K562 (cell line): ENCODE results near the gene ASCC2. TPM values are rescaled to one million over a fixed set of nuclear protein-coding genes. Genes with fewer than 3 reads are reported as not detected.

ENCODE experiments used
- ARID1B ChIP-seq: fragments of 450-650 bp; IDR thresholded peaks from 2 replicates; pipeline ENCODE4 v1.6.1; 2016; ENCODE audit warnings: antibody characterized with exemption, mild to moderate bottlenecking, inconsistent platforms
- BDP1 ChIP-seq: IDR thresholded peaks from 3 replicates; pipeline ENCODE4 v1.6.1; 2011; ENCODE audit not compliant: insufficient read length, insufficient read depth
- CBFA2T3 ChIP-seq: fragments of 450-650 bp; IDR thresholded peaks from 2 replicates; pipeline ENCODE4 v1.6.1; 2017
- CREBBP ChIP-seq: IDR thresholded peaks from one replicate; pipeline ENCODE4 v1.6.1; 2012; ENCODE audit warnings: low read depth, mild to moderate bottlenecking, control low read depth, inconsistent platforms, low read length
- E2F5 ChIP-seq: sonication (generic); formaldehyde crosslinking; IDR thresholded peaks from 2 replicates; pipeline ENCODE4 v1.8.0; 2022; ENCODE audit warnings: mild to moderate bottlenecking, missing genetic modification reagents
- ETS2 ChIP-seq: IDR thresholded peaks from 2 replicates; pipeline ENCODE4 v1.6.1; 2016; ENCODE audit warnings: borderline replicate concordance, missing genetic modification characterization, mild to moderate bottlenecking, moderate library complexity, missing compliant biosample characterization; ENCODE audit not compliant: poor library complexity, severe bottlenecking
- NCOA2 ChIP-seq, 2 experiments: fragments of 450-650 bp; IDR thresholded peaks; 2 replicates each; pipeline ENCODE4 v1.6.1; 2018; ENCODE audit warnings: mild to moderate bottlenecking in 2 of 2, moderate library complexity in 1 of 2; ENCODE audit not compliant: partially characterized antibody in 2 of 2
- NFE2 ChIP-seq: IDR thresholded peaks from 2 replicates; pipeline ENCODE4 v1.6.1; 2014; ENCODE audit warnings: antibody characterized with exemption, low read depth
- SMARCA4 ChIP-seq: fragments of 450-650 bp; IDR thresholded peaks from 2 replicates; pipeline ENCODE4 v1.6.1; 2016
- SOX6 ChIP-seq: fragments of 450-650 bp; IDR thresholded peaks from 2 replicates; pipeline ENCODE4 v1.6.1; 2014; ENCODE audit warnings: mild to moderate bottlenecking
- SRSF1 ChIP-seq: fragments of 200-400 bp; formaldehyde crosslinking; IDR thresholded peaks from 2 replicates; pipeline ENCODE4 v1.6.1; 2017; ENCODE audit warnings: mild to moderate bottlenecking, low read depth, low read length, moderate library complexity
- STAT5A ChIP-seq: IDR thresholded peaks from 2 replicates; pipeline ENCODE4 v1.6.1; 2012; ENCODE audit warnings: low read length, inconsistent platforms, borderline replicate concordance
- TCF3 ChIP-seq: sonication (generic); formaldehyde crosslinking; IDR thresholded peaks from 2 replicates; pipeline ENCODE4 v1.4.0; 2020; ENCODE audit warnings: mild to moderate bottlenecking, missing genetic modification reagents
- TEAD1 ChIP-seq, 2 experiments: fragments of 450-650 bp in 1 of 2; sonication (generic) in 1 of 2; formaldehyde crosslinking; IDR thresholded peaks; 2 replicates each; pipeline versions ENCODE4 v1.4.0 to v1.8.0; 2020 to 2022; ENCODE audit warnings: mild to moderate bottlenecking in 2 of 2, missing genetic modification reagents in 1 of 2
- XRCC4 ChIP-seq: IDR thresholded peaks from one replicate; pipeline ENCODE4 v1.6.1; 2011; ENCODE audit not compliant: insufficient read depth, insufficient read length; ENCODE audit errors: extremely low read depth
- polyA plus RNA-seq, 8 experiments: library from polyadenylated mRNA; depleted of rRNA in 4 of 8; stranded (reverse) in 5 of 8; unstranded in 3 of 8; fragments of >200 nt; fragmentation: Nextera tagmentation in 2 of 8; fragmentation: Illumina TruSeq in 1 of 8; extraction: Ambion mirVana in 2 of 8; extraction: Trizol in 1 of 8; gene quantifications; 2 replicates each; pipeline versions ENCODE4 v1.2.1 to v1.2.3, GENCODE V29; 2011 to 2014; ENCODE audit warnings: inconsistent platforms in 1 of 8, missing spikeins in 1 of 8
- total RNA-seq, 7 experiments: library from RNA; depleted of rRNA in 6 of 7; stranded (reverse); fragments of >200 nt in 6 of 7; fragmentation: Illumina TruSeq in 2 of 7; extraction: Trizol in 2 of 7; gene quantifications; 2 replicates each; pipeline versions ENCODE4 v1.2.1 to v1.2.3, GENCODE V29; 2011 to 2021; ENCODE audit warnings: low replicate concordance in 1 of 7
- TF ChIP-seq, protein P1 (sequence below), 3 experiments: fragments of 200-800 bp in 1 of 3; fragments of 250-450 bp in 1 of 3; fragments of 450-650 bp in 1 of 3; sonication (Bioruptor Pico) in 1 of 3; sonication (Bioruptor generic) in 1 of 3; formaldehyde crosslinking in 1 of 3; IDR thresholded peaks; 2 replicates each; pipeline versions ENCODE4 v1.6.1 to v1.8.0; 2016 to 2022; ENCODE audit warnings: mild to moderate bottlenecking in 2 of 3, missing genetic modification characterization in 2 of 3, missing compliant biosample characterization in 1 of 3, moderate library complexity in 1 of 3
- TF ChIP-seq, protein P2 (sequence below): sonication (generic); formaldehyde crosslinking; IDR thresholded peaks from 2 replicates; pipeline ENCODE4 v1.8.1; 2023; ENCODE audit warnings: mild to moderate bottlenecking, missing genetic modification reagents
- TF ChIP-seq, protein P3 (sequence below): sonication (generic); formaldehyde crosslinking; IDR thresholded peaks from 2 replicates; pipeline ENCODE4 v1.8.0; 2023; ENCODE audit warnings: mild to moderate bottlenecking, missing genetic modification reagents
- TF ChIP-seq, protein P4 (sequence below): fragments of 250-450 bp; sonication (Bioruptor Pico); IDR thresholded peaks from 2 replicates; pipeline ENCODE4 v1.4.0; 2020; ENCODE audit warnings: borderline replicate concordance

The ASCC2 gene
- total and polyA plus RNA-seq, 9 of the 15 experiments (the other 6 are each of a cell fraction or from before 2014, with no cell fraction given): 4.0 to 46.7 (median 26.8) TPM

- TF ChIP-seq ETS2 (tag): no peak
- TF ChIP-seq NFE2: no peak
- no peak for TF ChIP-seq NCOA2 (IDR thresholded peaks at IDR 0.05; ENCODE audit: partially characterized antibody in 2 of 2)
- no peak for TF ChIP-seq SRSF1
- TF ChIP-seq, protein P1, sequence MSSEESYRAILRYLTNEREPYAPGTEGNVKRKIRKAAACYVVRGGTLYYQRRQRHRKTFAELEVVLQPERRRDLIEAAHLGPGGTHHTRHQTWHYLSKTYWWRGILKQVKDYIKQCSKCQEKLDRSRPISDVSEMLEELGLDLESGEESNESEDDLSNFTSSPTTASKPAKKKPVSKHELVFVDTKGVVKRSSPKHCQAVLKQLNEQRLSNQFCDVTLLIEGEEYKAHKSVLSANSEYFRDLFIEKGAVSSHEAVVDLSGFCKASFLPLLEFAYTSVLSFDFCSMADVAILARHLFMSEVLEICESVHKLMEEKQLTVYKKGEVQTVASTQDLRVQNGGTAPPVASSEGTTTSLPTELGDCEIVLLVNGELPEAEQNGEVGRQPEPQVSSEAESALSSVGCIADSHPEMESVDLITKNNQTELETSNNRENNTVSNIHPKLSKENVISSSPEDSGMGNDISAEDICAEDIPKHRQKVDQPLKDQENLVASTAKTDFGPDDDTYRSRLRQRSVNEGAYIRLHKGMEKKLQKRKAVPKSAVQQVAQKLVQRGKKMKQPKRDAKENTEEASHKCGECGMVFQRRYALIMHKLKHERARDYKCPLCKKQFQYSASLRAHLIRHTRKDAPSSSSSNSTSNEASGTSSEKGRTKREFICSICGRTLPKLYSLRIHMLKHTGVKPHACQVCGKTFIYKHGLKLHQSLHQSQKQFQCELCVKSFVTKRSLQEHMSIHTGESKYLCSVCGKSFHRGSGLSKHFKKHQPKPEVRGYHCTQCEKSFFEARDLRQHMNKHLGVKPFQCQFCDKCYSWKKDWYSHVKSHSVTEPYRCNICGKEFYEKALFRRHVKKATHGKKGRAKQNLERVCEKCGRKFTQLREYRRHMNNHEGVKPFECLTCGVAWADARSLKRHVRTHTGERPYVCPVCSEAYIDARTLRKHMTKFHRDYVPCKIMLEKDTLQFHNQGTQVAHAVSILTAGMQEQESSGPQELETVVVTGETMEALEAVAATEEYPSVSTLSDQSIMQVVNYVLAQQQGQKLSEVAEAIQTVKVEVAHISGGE (CRISPR knock-in tag; IDR thresholded peaks at IDR 0.05): peak in 1 of 3 experiments; percentile 38; a peak in 1 of 6 replicates
- no peak for TF ChIP-seq XRCC4
- TF ChIP-seq E2F5 (CRISPR knock-in tag): no peak
- TF ChIP-seq, protein P2, sequence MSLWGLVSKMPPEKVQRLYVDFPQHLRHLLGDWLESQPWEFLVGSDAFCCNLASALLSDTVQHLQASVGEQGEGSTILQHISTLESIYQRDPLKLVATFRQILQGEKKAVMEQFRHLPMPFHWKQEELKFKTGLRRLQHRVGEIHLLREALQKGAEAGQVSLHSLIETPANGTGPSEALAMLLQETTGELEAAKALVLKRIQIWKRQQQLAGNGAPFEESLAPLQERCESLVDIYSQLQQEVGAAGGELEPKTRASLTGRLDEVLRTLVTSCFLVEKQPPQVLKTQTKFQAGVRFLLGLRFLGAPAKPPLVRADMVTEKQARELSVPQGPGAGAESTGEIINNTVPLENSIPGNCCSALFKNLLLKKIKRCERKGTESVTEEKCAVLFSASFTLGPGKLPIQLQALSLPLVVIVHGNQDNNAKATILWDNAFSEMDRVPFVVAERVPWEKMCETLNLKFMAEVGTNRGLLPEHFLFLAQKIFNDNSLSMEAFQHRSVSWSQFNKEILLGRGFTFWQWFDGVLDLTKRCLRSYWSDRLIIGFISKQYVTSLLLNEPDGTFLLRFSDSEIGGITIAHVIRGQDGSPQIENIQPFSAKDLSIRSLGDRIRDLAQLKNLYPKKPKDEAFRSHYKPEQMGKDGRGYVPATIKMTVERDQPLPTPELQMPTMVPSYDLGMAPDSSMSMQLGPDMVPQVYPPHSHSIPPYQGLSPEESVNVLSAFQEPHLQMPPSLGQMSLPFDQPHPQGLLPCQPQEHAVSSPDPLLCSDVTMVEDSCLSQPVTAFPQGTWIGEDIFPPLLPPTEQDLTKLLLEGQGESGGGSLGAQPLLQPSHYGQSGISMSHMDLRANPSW (CRISPR knock-in tag): no peak
- no peak for TF ChIP-seq BDP1
- peak; percentile 88 for TF ChIP-seq ARID1B
- peak; percentile 76 for TF ChIP-seq SMARCA4
- TF ChIP-seq TCF3 (CRISPR knock-in tag): peak; percentile 86
- peak; percentile 90 for TF ChIP-seq CBFA2T3
- TF ChIP-seq, protein P3, sequence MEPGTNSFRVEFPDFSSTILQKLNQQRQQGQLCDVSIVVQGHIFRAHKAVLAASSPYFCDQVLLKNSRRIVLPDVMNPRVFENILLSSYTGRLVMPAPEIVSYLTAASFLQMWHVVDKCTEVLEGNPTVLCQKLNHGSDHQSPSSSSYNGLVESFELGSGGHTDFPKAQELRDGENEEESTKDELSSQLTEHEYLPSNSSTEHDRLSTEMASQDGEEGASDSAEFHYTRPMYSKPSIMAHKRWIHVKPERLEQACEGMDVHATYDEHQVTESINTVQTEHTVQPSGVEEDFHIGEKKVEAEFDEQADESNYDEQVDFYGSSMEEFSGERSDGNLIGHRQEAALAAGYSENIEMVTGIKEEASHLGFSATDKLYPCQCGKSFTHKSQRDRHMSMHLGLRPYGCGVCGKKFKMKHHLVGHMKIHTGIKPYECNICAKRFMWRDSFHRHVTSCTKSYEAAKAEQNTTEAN: no peak
- peak; percentile 26; the same call in 1 of the 2 replicates for TF ChIP-seq STAT5A
- no peak for TF ChIP-seq TEAD1 (CRISPR knock-in tag; IDR thresholded peaks at IDR 0.05)
- peak; percentile 72 for TF ChIP-seq SOX6
- TF ChIP-seq CREBBP: no peak
- TF ChIP-seq, protein P4, sequence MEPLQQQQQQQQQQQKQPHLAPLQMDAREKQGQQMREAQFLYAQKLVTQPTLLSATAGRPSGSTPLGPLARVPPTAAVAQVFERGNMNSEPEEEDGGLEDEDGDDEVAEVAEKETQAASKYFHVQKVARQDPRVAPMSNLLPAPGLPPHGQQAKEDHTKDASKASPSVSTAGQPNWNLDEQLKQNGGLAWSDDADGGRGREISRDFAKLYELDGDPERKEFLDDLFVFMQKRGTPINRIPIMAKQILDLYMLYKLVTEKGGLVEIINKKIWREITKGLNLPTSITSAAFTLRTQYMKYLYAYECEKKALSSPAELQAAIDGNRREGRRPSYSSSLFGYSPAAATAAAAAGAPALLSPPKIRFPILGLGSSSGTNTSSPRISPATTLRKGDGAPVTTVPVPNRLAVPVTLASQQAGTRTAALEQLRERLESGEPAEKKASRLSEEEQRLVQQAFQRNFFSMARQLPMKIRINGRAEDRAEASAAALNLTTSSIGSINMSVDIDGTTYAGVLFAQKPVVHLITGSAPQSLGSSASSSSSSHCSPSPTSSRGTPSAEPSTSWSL (CRISPR knock-in tag): no peak
Observed at GRCh38 chr22:29840498-29840897, 2.4 kb upstream of the ASCC2 start (continued).
